A673 (cell line): ENCODE measurements around the gene PAX5.

Experiments
- CTCF ChIP-seq: fragments of 300-800, 200-600 bp; sonication (generic); conservative IDR thresholded peaks from 2 replicates; pipeline ENCODE4 v1.5.1; 2017; ENCODE audit warnings: low read depth, mild to moderate bottlenecking, antibody characterized with exemption, low read length, moderate library complexity, mixed read lengths
- EZH2 ChIP-seq: fragments of 200-600 bp; sonication (generic); IDR thresholded peaks from 2 replicates; pipeline ENCODE4 v1.6.1; 2017; ENCODE audit warnings: borderline replicate concordance, low read depth, mild to moderate bottlenecking, mixed read lengths, antibody characterized with exemption, low read length; ENCODE audit not compliant: poor library complexity, severe bottlenecking

- TF ChIP-seq CTCF (no peak), EZH2 (no peak)
These were observed 185.1 kb downstream of the PAX5 start for GRCh38 chr9:36848946-36849345.
